ENCODE data around the gene THEM5.

The THEM5 gene

GRCh38 chr1:151800830-151801229 lies 52.7 kb downstream of the THEM5 start:
- DNase-seq (ENCODE audit: low spot score): no peak

- no peak for DNase-seq (ENCODE audit: low spot score)
Measured at GRCh38 chr1:151799179-151800022, 54.1 kb downstream of the THEM5 start.

DNA sequence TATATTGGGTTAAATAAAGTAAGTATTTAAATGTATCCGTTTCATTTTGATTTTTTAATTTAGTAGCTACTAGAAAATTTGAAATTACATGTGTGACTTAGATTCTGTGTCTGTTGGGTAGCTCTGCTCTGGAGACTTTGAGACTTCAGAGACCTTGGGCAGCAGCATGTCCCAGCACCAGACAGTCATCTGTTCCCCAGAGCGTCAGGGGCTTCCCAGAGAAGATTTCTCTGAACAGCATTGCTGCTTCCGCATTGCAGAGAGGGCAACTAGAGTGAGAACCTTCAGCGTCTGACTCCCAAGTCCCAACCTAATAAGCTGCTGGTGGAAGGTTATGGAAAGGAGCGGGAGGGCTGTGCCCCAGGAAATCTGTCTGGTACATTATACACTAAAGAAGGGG lies 54.9 kb downstream of the THEM5 start:
- DNase-seq (ENCODE audit: low spot score): no peak

All from NAMALWA (cell line).